Measurements from ENCODE around the gene TBKBP1. TPM values are rescaled to one million over a fixed set of nuclear protein-coding genes. Genes with fewer than 3 reads are reported as not detected.

The TBKBP1 gene
- total and polyA plus RNA-seq, 4 donors: 0.25 to 2.0 (median 1.5) TPM

- peak overlapping the region; percentile 36 to 57 for H3K27ac ChIP-seq (ENCODE audit: low read depth in 1 of 2, low read length in 2 of 2)
- H3K4me3 ChIP-seq (ENCODE audit: low read depth in 1 of 3, low read length in 3 of 3): no peak overlapping the region
- peaks cover 2 to 12% (median 9%) of the 10 kb centered on the region in 4 donors for H3K4me1 ChIP-seq (ENCODE audit: control insufficient read depth in 4 of 4, insufficient read depth in 4 of 4, low read length in 3 of 4)
- WGBS: 26% methylated on average over 6 of the region's 6 CpGs
- peaks cover 31 to 78% (median 64%) of the 10 kb centered on the region in 4 donors for H3K36me3 ChIP-seq (ENCODE audit: control insufficient read depth in 4 of 4, insufficient read depth in 3 of 4, low read depth in 1 of 4, low read length in 3 of 4)
- H3K27me3 ChIP-seq (ENCODE audit: control insufficient read depth in 4 of 4, insufficient read depth in 4 of 4, low read length in 3 of 4): no peaks in the 10 kb centered on the region
- DNase-seq (ENCODE audit: low spot score): no peak
- H3K9me3 ChIP-seq (ENCODE audit: control insufficient read depth in 4 of 4, low read length in 3 of 4): no peaks in the 10 kb centered on the region
- TF ChIP-seq JUND (IDR thresholded peaks at IDR 0.05) (no peak), FOXA1 (IDR thresholded peaks at IDR 0.05) (no peak), GABPA (IDR thresholded peaks at IDR 0.05 in 1 of 2, conservative IDR thresholded peaks at IDR 0.05 in 1 of 2) (no peak), HNF4G (IDR thresholded peaks at IDR 0.05) (no peak), RXRA (IDR thresholded peaks at IDR 0.05) (no peak), FOXA2 (IDR thresholded peaks at IDR 0.05) (no peak), NR2F2 (IDR thresholded peaks at IDR 0.05) (no peak), RAD21 (IDR thresholded peaks at IDR 0.05) (no peak), CTCF (IDR thresholded peaks at IDR 0.05; ENCODE audit: low read depth, low read length, missing input control) (no peak)
- no peak overlapping the region for H3K9ac ChIP-seq (ENCODE audit: low read depth in 1 of 2, low read length in 2 of 2)
Measured at GRCh38 chr17:47660064-47660492, 33.9 kb upstream of the TBKBP1 start.

- peaks cover 21 to 79% (median 60%) of the 10 kb centered on the region in 4 donors for H3K36me3 ChIP-seq (ENCODE audit: control insufficient read depth in 4 of 4, insufficient read depth in 3 of 4, low read depth in 1 of 4, low read length in 3 of 4)
- DNase-seq (ENCODE audit: low spot score): peak; percentile 44
- no peak overlapping the region for H3K27ac ChIP-seq (ENCODE audit: low read depth in 1 of 2, low read length in 2 of 2)
- TF ChIP-seq CTCF (IDR thresholded peaks at IDR 0.05; ENCODE audit: low read depth, low read length, missing input control): peak; percentile 67
- TF ChIP-seq HNF4G (IDR thresholded peaks at IDR 0.05): no peak
- TF ChIP-seq HNF4A (conservative IDR thresholded peaks at IDR 0.05): no peak
- TF ChIP-seq RAD21 (IDR thresholded peaks at IDR 0.05): peak; percentile 75 to 82
- TF ChIP-seq ZBTB33 (IDR thresholded peaks at IDR 0.05): no peak
- no peak for TF ChIP-seq YY1 (IDR thresholded peaks at IDR 0.05)
- no peak for TF ChIP-seq SP1 (IDR thresholded peaks at IDR 0.05)
- peaks cover 0 to 4% (median 2%) of the 10 kb centered on the region in 4 donors for H3K4me1 ChIP-seq (ENCODE audit: control insufficient read depth in 4 of 4, insufficient read depth in 4 of 4, low read length in 3 of 4)
- H3K27me3 ChIP-seq (ENCODE audit: control insufficient read depth in 4 of 4, insufficient read depth in 4 of 4, low read length in 3 of 4): no peaks in the 10 kb centered on the region
- H3K9me3 ChIP-seq (ENCODE audit: control insufficient read depth in 4 of 4, low read length in 3 of 4): no peaks in the 10 kb centered on the region
- H3K9ac ChIP-seq (ENCODE audit: low read depth in 1 of 2, low read length in 2 of 2): no peak overlapping the region
- 47% methylated on average over 6 of the region's 6 CpGs for WGBS
- H3K4me3 ChIP-seq (ENCODE audit: low read depth in 1 of 3, low read length in 3 of 3): no peak overlapping the region
Measured at GRCh38 chr17:47663912-47664623, 29.9 kb upstream of the TBKBP1 start.
